Measurements from ENCODE around the gene CAMK2A. TPM values are rescaled to one million over a fixed set of nuclear protein-coding genes. Genes with fewer than 3 reads are reported as not detected.

CAMK2A gene
- polyA plus RNA-seq, 1 of the 3 experiments (the other 2 are of a cell fraction): 0.10 TPM

DNA sequence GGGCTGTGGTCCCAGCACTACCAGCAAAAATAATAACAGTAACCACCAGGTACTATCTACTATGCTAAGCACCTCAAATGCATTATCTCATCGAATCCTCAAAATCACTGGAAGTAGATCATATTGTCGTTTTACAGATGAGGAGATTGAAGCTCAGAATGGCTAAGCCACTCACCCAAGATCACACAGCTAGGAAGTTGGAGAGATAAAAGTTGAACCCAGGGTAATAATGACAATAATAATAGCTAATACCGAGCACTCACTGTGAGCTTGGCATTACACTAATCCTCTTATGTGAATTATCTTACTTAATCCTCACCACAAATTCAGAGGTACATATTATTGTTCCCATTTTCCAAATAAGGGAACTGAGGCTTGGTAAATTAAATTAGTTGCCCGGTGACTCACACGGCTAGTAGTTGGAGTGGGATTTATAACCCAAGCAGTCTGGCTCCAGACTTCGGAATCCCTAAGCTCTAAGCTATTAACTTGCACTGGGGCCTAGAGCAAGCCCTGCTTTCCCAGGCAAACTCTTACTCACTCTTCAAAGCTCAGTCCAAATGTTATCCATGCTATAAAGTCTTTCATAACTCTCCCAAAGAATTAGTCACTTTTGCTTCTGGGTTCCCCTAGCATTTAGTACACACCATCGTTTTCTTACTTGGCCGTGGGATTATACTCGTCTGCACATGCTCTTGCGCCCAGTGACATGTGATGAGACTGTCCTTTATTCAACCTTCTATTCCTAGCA, 9.3 kb upstream of the CAMK2A start:
- Histone ChIP-seq H3F3A (replicated peaks; ENCODE audit: insufficient read depth) (peaks cover 14% of the 10 kb centered on the region), H3K9ac (peak overlapping the region; percentile 34; the same call in 1 of the 2 replicates), H3K9me3 (no peaks in the 10 kb centered on the region), H3K36me3 (replicated peaks in 1 of 2; ENCODE audit: control insufficient read depth in 1 of 2, insufficient read depth in 2 of 2, low read length in 1 of 2) (no peaks in the 10 kb centered on the region), H3K79me2 (ENCODE audit: insufficient read depth) (no peaks in the 10 kb centered on the region), H2AFZ (ENCODE audit: low read depth) (no peak overlapping the region), H4K20me1 (ENCODE audit: insufficient read depth) (no peaks in the 10 kb centered on the region), H3K4me2 (peak overlapping the region; percentile 21; the same call in 1 of the 2 replicates), H3K9me2 (no peaks in the 10 kb centered on the region), H3K27me3 (ENCODE audit: insufficient read depth) (no peaks in the 10 kb centered on the region), H3K27ac (ENCODE audit: low read depth in 2 of 2, low read length in 1 of 2) (peak overlapping the region in 1 of 2 experiments; percentile 90; a peak in 2 of 4 replicates), H3K4me1 (ENCODE audit: control insufficient read depth in 1 of 2, insufficient read depth in 2 of 2, low read depth in 1 of 2, low read length in 1 of 2) (peaks cover 4 to 21% of the 10 kb centered on the region in 2 experiments; a peak in 3 of 4 replicates), H3K4me3 (ENCODE audit: low read depth in 2 of 2, low read length in 1 of 2) (no peak overlapping the region)
- TF ChIP-seq, protein P1, sequence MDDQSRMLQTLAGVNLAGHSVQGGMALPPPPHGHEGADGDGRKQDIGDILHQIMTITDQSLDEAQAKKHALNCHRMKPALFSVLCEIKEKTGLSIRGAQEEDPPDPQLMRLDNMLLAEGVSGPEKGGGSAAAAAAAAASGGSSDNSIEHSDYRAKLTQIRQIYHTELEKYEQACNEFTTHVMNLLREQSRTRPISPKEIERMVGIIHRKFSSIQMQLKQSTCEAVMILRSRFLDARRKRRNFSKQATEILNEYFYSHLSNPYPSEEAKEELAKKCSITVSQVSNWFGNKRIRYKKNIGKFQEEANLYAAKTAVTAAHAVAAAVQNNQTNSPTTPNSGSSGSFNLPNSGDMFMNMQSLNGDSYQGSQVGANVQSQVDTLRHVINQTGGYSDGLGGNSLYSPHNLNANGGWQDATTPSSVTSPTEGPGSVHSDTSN (IDR thresholded peaks at IDR 0.05): peak; percentile 39; the same call in 1 of the 2 replicates
- TF ChIP-seq, protein P2, sequence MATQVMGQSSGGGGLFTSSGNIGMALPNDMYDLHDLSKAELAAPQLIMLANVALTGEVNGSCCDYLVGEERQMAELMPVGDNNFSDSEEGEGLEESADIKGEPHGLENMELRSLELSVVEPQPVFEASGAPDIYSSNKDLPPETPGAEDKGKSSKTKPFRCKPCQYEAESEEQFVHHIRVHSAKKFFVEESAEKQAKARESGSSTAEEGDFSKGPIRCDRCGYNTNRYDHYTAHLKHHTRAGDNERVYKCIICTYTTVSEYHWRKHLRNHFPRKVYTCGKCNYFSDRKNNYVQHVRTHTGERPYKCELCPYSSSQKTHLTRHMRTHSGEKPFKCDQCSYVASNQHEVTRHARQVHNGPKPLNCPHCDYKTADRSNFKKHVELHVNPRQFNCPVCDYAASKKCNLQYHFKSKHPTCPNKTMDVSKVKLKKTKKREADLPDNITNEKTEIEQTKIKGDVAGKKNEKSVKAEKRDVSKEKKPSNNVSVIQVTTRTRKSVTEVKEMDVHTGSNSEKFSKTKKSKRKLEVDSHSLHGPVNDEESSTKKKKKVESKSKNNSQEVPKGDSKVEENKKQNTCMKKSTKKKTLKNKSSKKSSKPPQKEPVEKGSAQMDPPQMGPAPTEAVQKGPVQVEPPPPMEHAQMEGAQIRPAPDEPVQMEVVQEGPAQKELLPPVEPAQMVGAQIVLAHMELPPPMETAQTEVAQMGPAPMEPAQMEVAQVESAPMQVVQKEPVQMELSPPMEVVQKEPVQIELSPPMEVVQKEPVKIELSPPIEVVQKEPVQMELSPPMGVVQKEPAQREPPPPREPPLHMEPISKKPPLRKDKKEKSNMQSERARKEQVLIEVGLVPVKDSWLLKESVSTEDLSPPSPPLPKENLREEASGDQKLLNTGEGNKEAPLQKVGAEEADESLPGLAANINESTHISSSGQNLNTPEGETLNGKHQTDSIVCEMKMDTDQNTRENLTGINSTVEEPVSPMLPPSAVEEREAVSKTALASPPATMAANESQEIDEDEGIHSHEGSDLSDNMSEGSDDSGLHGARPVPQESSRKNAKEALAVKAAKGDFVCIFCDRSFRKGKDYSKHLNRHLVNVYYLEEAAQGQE (IDR thresholded peaks at IDR 0.05; ENCODE audit: low read depth, low read length): 0 out of 2 replicates have a peak, but pooled peaks have one; percentile 5
- TF ChIP-seq NRF1 (IDR thresholded peaks at IDR 0.05; ENCODE audit: low read depth, low read length) (no peak), TCF12 (IDR thresholded peaks at IDR 0.05) (no peak), FOSL2 (IDR thresholded peaks at IDR 0.05; ENCODE audit: borderline replicate concordance, low read depth) (peak; percentile 51; the same call in 1 of the 2 replicates)
- 45% methylated on average over 10 of the region's 10 CpGs for WGBS (ENCODE audit: low lambda C conversion rate)
- ChIA-PET CTCF (interaction anchor here (0.6 to 1.2 kb wide), 3 partner anchors 10 to 51 kb away, joined by 3 read pairs; no protein-coding TSS in a partner anchor), POLR2A (no interaction called here)
- no peak for DNase-seq

DNA sequence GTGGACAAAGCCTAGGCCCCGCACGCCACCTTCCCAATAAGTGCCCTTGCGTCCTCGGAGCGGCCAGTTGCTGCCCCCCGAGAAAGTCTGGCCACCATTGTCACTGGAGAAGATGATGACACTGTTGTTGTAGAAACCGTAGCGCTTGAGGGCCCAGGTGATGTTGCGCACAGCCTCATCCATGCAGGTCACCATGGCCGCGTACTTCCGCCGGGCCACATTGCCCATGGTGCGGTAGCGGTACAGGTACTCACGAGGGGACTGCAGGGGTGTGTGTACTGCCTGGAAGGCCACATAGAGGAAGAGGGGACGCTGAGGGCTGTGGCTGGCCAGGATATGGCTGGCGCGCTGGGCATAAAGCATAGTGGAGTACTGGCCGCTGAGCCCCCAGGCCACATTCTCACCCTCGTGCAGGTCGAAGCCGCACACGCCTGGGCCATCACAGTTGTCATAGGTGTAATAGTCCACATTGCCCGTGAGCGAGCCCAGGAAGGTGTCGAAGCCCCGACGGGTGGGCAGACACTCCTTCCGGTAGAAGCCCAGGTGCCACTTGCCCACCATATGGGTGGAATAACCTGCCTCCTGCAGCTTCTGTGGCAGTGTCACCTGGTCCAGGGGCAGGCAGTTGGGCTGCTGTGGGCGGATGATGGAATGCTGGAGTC, 8.5 kb upstream of the CAMK2A start:
- H2AFZ ChIP-seq (ENCODE audit: low read depth): no peak overlapping the region
- peak overlapping the region in 1 of 2 experiments; percentile 90; a peak in 1 of 4 replicates for H3K27ac ChIP-seq (ENCODE audit: low read depth in 2 of 2, low read length in 1 of 2)
- peaks cover 11 to 20% of the 10 kb centered on the region in 2 experiments; a peak in 3 of 4 replicates for H3K4me1 ChIP-seq (ENCODE audit: control insufficient read depth in 1 of 2, insufficient read depth in 2 of 2, low read depth in 1 of 2, low read length in 1 of 2)
- no peaks in the 10 kb centered on the region for H3K9me3 ChIP-seq
- DNase-seq: no peak
- H3K9ac ChIP-seq: no peak overlapping the region
- CTCF ChIA-PET: interaction anchor here (1.0 to 1.2 kb wide), 2 partner anchors 19 to 52 kb away, joined by 3 read pairs; no protein-coding TSS in a partner anchor
- peaks cover 14% of the 10 kb centered on the region for H3F3A ChIP-seq (replicated peaks; ENCODE audit: insufficient read depth)
- no peak overlapping the region for H3K4me2 ChIP-seq
- TF ChIP-seq ELF1 (IDR thresholded peaks at IDR 0.05) (no peak), SIN3A (IDR thresholded peaks at IDR 0.05; ENCODE audit: borderline replicate concordance, low read depth, low read length) (no peak), MEF2A (IDR thresholded peaks at IDR 0.05; ENCODE audit: borderline replicate concordance, low read depth) (no peak), MXI1 (IDR thresholded peaks at IDR 0.05; ENCODE audit: low read depth, low read length) (no peak)
- H3K79me2 ChIP-seq (ENCODE audit: insufficient read depth): no peaks in the 10 kb centered on the region
- H3K9me2 ChIP-seq: no peaks in the 10 kb centered on the region
- POLR2A ChIA-PET: no interaction called here
- no peaks in the 10 kb centered on the region for H3K27me3 ChIP-seq (ENCODE audit: insufficient read depth)
- no peaks in the 10 kb centered on the region for H4K20me1 ChIP-seq (ENCODE audit: insufficient read depth)
- 95% methylated on average over 21 of the region's 31 CpGs for WGBS (ENCODE audit: low lambda C conversion rate)
- H3K36me3 ChIP-seq (replicated peaks in 1 of 2; ENCODE audit: control insufficient read depth in 1 of 2, insufficient read depth in 2 of 2, low read length in 1 of 2): no peaks in the 10 kb centered on the region
- no peak overlapping the region for H3K4me3 ChIP-seq (ENCODE audit: low read depth in 2 of 2, low read length in 1 of 2)
